GM12878 (cell line): ENCODE results near the gene AP2S1. TPM values are rescaled to one million over a fixed set of nuclear protein-coding genes. Genes with fewer than 3 reads are reported as not detected.

ENCODE experiments used
- ATAC-seq: fragments of 200-7000 bp; cut with Tn5 transposase; 3 replicates; pipeline ENCODE4 v1.9.1; 2020; ENCODE audit warnings: mild to moderate bottlenecking, moderate library complexity
- BruUV-seq: library from RNA; stranded (reverse); fragments of 400-500 nt; replicated peaks from 2 replicates; lab custom pipeline; 2021; lab: Mats Ljungman, UMichigan
- CTCF ChIA-PET: fragments of 300-600 bp; sonication (Branson Sonifier 250); formaldehyde crosslinking; extraction: SDS; loops from one replicate; lab custom pipeline; 2021; ENCODE audit warnings: inconsistent platforms; lab: Yijun Ruan, JAX
- POLR2A ChIA-PET: fragments of 350-600 bp; formaldehyde crosslinking; extraction: SDS; loops from one replicate; lab custom pipeline; 2021; ENCODE audit warnings: inconsistent platforms; lab: Charles Lee
- RAD21 ChIA-PET: fragments of 300-600 bp; sonication (Branson Sonifier 250); formaldehyde crosslinking; loops from one replicate; lab custom pipeline; 2023; ENCODE audit warnings: antibody characterized with exemption; ENCODE audit not compliant: unreplicated experiment; lab: Charles Lee
- SMC1A ChIA-PET: fragments of 300-600 bp; sonication (Branson Sonifier 250); formaldehyde crosslinking; loops from one replicate; lab custom pipeline; 2023; ENCODE audit not compliant: unreplicated experiment, uncharacterized antibody; lab: Charles Lee
- DNase-seq: peaks from one replicate; pipeline ENCODE4 v3.0.0-alpha.2; 2011; ENCODE audit warnings: low read depth, low spot score
- FAIRE-seq: peaks from 3 replicates; lab custom pipeline; 2011; peaks lifted over from hg19 to GRCh38; lab: Jason Lieb, UNC
- H2AFZ ChIP-seq: 2 replicates; pipeline ENCODE4 v1.6.0; 2011; ENCODE audit warnings: low read depth, low read length, control low read depth; ENCODE audit not compliant: control insufficient read depth
- H3K27ac ChIP-seq: 2 replicates; pipeline ENCODE4 v1.5.1; 2011; ENCODE audit warnings: control low read depth; ENCODE audit not compliant: control insufficient read depth, insufficient read depth
- H3K27me3 ChIP-seq, 2 experiments: replicated peaks in 1 of 2; 2 replicates each; pipeline versions ENCODE4 v1.6.0 to v1.6.1; 2011; ENCODE audit warnings: low read length in 1 of 2; ENCODE audit not compliant: control insufficient read depth in 2 of 2, insufficient read depth in 2 of 2
- H3K36me3 ChIP-seq, 2 experiments: 2 replicates each; pipeline ENCODE4 v1.5.1; 2011; ENCODE audit warnings: low read length in 1 of 2; ENCODE audit not compliant: control insufficient read depth in 2 of 2, insufficient read depth in 2 of 2
- H3K4me1 ChIP-seq: 2 replicates; pipeline ENCODE4 v1.6.1; 2011; ENCODE audit warnings: mild to moderate bottlenecking, low read length, moderate library complexity, mixed read lengths; ENCODE audit not compliant: control insufficient read depth, insufficient read depth
- H3K4me2 ChIP-seq: 2 replicates; pipeline ENCODE4 v1.6.0; 2011; ENCODE audit warnings: control low read depth; ENCODE audit not compliant: control insufficient read depth, insufficient read depth
- H3K4me3 ChIP-seq: fragments of 200-600 bp; sonication (generic); 2 replicates; pipeline ENCODE4 v1.5.1; 2016
- H3K79me2 ChIP-seq: 2 replicates; pipeline ENCODE4 v1.6.0; 2011; ENCODE audit warnings: low read length; ENCODE audit not compliant: control insufficient read depth, insufficient read depth
- H3K9ac ChIP-seq: 2 replicates; pipeline ENCODE4 v1.8.0; 2011; ENCODE audit warnings: low read length, control low read depth, mixed read lengths; ENCODE audit not compliant: control insufficient read depth, insufficient read depth
- H3K9me3 ChIP-seq: replicated peaks from 3 replicates; pipeline ENCODE4 v1.5.1; 2011; ENCODE audit warnings: mild to moderate bottlenecking, low read length; ENCODE audit not compliant: control insufficient read depth, insufficient read depth
- H4K20me1 ChIP-seq: 2 replicates; pipeline ENCODE4 v1.6.0; 2011; ENCODE audit not compliant: control insufficient read depth, insufficient read depth
- JUND ChIP-seq: IDR thresholded peaks from 2 replicates; pipeline ENCODE4 v1.6.1; 2012; ENCODE audit warnings: low read depth, mild to moderate bottlenecking, low read length, improper control_type of control experiment, moderate library complexity
- MEF2B ChIP-seq: fragments of 450-650 bp; IDR thresholded peaks from 2 replicates; pipeline ENCODE4 v1.6.1; 2018; ENCODE audit warnings: mild to moderate bottlenecking, moderate library complexity; ENCODE audit not compliant: partially characterized antibody, poor library complexity, severe bottlenecking
- MTA2 ChIP-seq: fragments of 450-650 bp; IDR thresholded peaks from 2 replicates; pipeline ENCODE4 v1.6.1; 2016; ENCODE audit warnings: low read depth, mild to moderate bottlenecking, moderate library complexity
- MYC ChIP-seq: IDR thresholded peaks from 2 replicates; pipeline ENCODE4 v1.6.1; 2011; ENCODE audit warnings: mild to moderate bottlenecking, low read length, moderate library complexity, inconsistent platforms; ENCODE audit not compliant: insufficient read depth, insufficient replicate concordance, insufficient read length, severe bottlenecking
- NFIC ChIP-seq: IDR thresholded peaks from 2 replicates; pipeline ENCODE4 v1.6.1; 2012; ENCODE audit warnings: low read depth, mild to moderate bottlenecking, inconsistent platforms, low read length, moderate library complexity
- NFXL1 ChIP-seq: fragments of 450-650 bp; IDR thresholded peaks from 2 replicates; pipeline ENCODE4 v1.6.1; 2017; ENCODE audit warnings: antibody characterized with exemption, mild to moderate bottlenecking, borderline replicate concordance
- NRF1 ChIP-seq: conservative IDR thresholded peaks from 2 replicates; pipeline ENCODE4 v1.6.1; 2011; ENCODE audit warnings: mild to moderate bottlenecking, low read depth, low read length, improper control_type of control experiment
- PAX8 ChIP-seq: fragments of 450-650 bp; IDR thresholded peaks from 2 replicates; pipeline ENCODE4 v1.6.1; 2017; ENCODE audit warnings: mild to moderate bottlenecking, moderate library complexity
- POLR2AphosphoS5 ChIP-seq: IDR thresholded peaks from 2 replicates; pipeline ENCODE4 v1.6.1; 2011; ENCODE audit warnings: mild to moderate bottlenecking, low read length, inconsistent platforms
- SRF ChIP-seq, 2 experiments: IDR thresholded peaks; 2 replicates each; pipeline ENCODE4 v1.6.1; 2011; ENCODE audit warnings: low read depth in 2 of 2, low read length in 2 of 2, mild to moderate bottlenecking in 1 of 2, moderate library complexity in 1 of 2
- WRNIP1 ChIP-seq: IDR thresholded peaks from 2 replicates; pipeline ENCODE4 v1.6.1; 2011; ENCODE audit warnings: low read depth, low read length, improper control_type of control experiment, borderline replicate concordance
- WGBS: methylation state at CpG from one replicate; pipeline ENCODE4 v1.1.6; 2016; ENCODE audit warnings: low lambda C conversion rate; ENCODE audit not compliant: insufficient replicate concordance, insufficient coverage; ENCODE audit errors: missing lambda C conversion rate; 5-methylcytosine and 5-hydroxymethylcytosine counted together
- in situ Hi-C: fragments of 300-500 bp; cut with MboI; formaldehyde crosslinking; loops from 9 replicates; pipeline ENCODE4 v1.14.3; 2018; ENCODE audit warnings: mixed read lengths
- intact Hi-C: fragments of 100-400 bp; cut with micrococcal nuclease; formaldehyde crosslinking; loops from one replicate; pipeline ENCODE4 v1.14.2; 2022; ENCODE audit not compliant: unreplicated experiment
- polyA plus RNA-seq, 11 experiments: library from polyadenylated mRNA; depleted of rRNA in 4 of 11; unstranded in 6 of 11; stranded (reverse) in 5 of 11; fragments of >200 nt; fragmentation: Nextera tagmentation in 4 of 11; fragmentation: Illumina TruSeq in 1 of 11; extraction: Ambion mirVana in 4 of 11; extraction: Trizol in 1 of 11; gene quantifications; 1 replicate in 1 of 11; 2 replicates in 10 of 11; pipeline versions ENCODE4 v1.2.1 to v1.2.3, GENCODE V29; 2011 to 2016; ENCODE audit warnings: inconsistent platforms in 2 of 11, missing spikeins in 2 of 11, low read depth in 1 of 11
- total RNA-seq, 4 experiments: library from RNA; depleted of rRNA in 3 of 4; stranded (reverse); fragments of >200 nt in 3 of 4; fragmentation: Illumina TruSeq in 1 of 4; extraction: Trizol in 1 of 4; gene quantifications; 2 replicates each; pipeline versions ENCODE4 v1.2.1 to v1.2.3, GENCODE V29; 2013 to 2021
- TF ChIP-seq, protein P1 (sequence below): fragments of 450-650 bp; formaldehyde crosslinking; IDR thresholded peaks from 2 replicates; pipeline ENCODE4 v1.5.0; 2022; ENCODE audit warnings: mild to moderate bottlenecking, missing genetic modification characterization
- TF ChIP-seq, protein P2 (sequence below): IDR thresholded peaks from 2 replicates; pipeline ENCODE4 v1.6.1; 2012; ENCODE audit warnings: low read depth, low read length, improper control_type of control experiment
- TF ChIP-seq, protein P3 (sequence below): fragments of 450-650 bp; IDR thresholded peaks from 2 replicates; pipeline ENCODE4 v1.6.1; 2018; ENCODE audit warnings: mild to moderate bottlenecking, low read depth, moderate library complexity; ENCODE audit not compliant: partially characterized antibody
- TF ChIP-seq, protein P4 (sequence below): fragments of 450-650 bp; IDR thresholded peaks from 2 replicates; pipeline ENCODE4 v1.6.1; 2017; ENCODE audit warnings: borderline replicate concordance

The AP2S1 gene
- total and polyA plus RNA-seq, 10 of the 15 experiments (the other 5 are each of a cell fraction or from before 2014, with no cell fraction given), result 10.8 to 239 (median 104) TPM

DNA sequence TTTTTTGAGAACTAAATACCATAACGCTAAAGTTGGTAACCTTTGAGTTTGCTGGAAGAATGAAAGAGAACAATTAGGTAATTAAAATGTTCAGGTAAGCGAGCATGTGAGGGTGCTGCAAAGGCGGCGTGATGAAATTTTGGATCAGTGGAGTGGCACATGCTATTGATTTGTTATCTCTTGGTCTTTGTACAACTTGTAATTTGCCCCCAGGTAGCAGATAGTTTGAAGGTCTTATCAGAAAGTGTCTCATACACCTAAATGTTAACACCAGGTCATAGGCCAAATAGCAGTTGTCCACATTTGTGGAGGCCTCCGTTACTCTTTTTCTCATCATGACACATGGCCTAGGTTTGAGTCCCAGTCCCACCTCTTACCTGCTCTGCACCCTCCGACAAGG lies 25.0 kb upstream of the AP2S1 start:
- H3K9me3 ChIP-seq, result no peaks in the 10 kb centered on the region; the same call in 2 of the 3 replicates
- ChIA-PET RAD21 (no interaction called here), SMC1A (no interaction called here), CTCF (interaction anchor here (1.7 kb wide), 1 partner anchor 20 kb away, joined by 4 read pairs; no protein-coding TSS in a partner anchor), POLR2A (no interaction called here)
- H4K20me1 ChIP-seq, result no peaks in the 10 kb centered on the region; the same call in 1 of the 2 replicates
- H3K4me1 ChIP-seq, result no peaks in the 10 kb centered on the region
- in situ Hi-C loops (no loop called here), intact Hi-C loops (no loop called here)
- no peak overlapping the region for H2AFZ ChIP-seq
- no peak overlapping the region for H3K27ac ChIP-seq
- DNase-seq (no peak), FAIRE-seq (no peak), ATAC-seq (no peak)
- H3K36me3 ChIP-seq, result peaks cover 0 to 6% of the 10 kb centered on the region in 2 experiments; a peak in 1 of 4 replicates
- TSS peak; percentile 48 for BruUV-seq
- WGBS, result over 99% methylated on average over 6 of the region's 6 CpGs
- no peak overlapping the region for H3K9ac ChIP-seq
- no peaks in the 10 kb centered on the region for H3K27me3 ChIP-seq
- no peak overlapping the region for H3K4me2 ChIP-seq
- H3K4me3 ChIP-seq, result no peak overlapping the region
- H3K79me2 ChIP-seq, result peaks cover 16% of the 10 kb centered on the region
- TF ChIP-seq PAX8 (no peak), NFIC (no peak), NFXL1 (no peak), POLR2AphosphoS5 (no peak), WRNIP1 (no peak), SRF (IDR thresholded peaks at IDR 0.05; ENCODE audit: low read depth in 2 of 2, low read length in 2 of 2) (no peak), JUND (no peak), MTA2 (no peak), MEF2B (no peak), MYC (no peak), NRF1 (no peak)
- TF ChIP-seq, protein P1, sequence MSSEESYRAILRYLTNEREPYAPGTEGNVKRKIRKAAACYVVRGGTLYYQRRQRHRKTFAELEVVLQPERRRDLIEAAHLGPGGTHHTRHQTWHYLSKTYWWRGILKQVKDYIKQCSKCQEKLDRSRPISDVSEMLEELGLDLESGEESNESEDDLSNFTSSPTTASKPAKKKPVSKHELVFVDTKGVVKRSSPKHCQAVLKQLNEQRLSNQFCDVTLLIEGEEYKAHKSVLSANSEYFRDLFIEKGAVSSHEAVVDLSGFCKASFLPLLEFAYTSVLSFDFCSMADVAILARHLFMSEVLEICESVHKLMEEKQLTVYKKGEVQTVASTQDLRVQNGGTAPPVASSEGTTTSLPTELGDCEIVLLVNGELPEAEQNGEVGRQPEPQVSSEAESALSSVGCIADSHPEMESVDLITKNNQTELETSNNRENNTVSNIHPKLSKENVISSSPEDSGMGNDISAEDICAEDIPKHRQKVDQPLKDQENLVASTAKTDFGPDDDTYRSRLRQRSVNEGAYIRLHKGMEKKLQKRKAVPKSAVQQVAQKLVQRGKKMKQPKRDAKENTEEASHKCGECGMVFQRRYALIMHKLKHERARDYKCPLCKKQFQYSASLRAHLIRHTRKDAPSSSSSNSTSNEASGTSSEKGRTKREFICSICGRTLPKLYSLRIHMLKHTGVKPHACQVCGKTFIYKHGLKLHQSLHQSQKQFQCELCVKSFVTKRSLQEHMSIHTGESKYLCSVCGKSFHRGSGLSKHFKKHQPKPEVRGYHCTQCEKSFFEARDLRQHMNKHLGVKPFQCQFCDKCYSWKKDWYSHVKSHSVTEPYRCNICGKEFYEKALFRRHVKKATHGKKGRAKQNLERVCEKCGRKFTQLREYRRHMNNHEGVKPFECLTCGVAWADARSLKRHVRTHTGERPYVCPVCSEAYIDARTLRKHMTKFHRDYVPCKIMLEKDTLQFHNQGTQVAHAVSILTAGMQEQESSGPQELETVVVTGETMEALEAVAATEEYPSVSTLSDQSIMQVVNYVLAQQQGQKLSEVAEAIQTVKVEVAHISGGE (CRISPR knock-in tag), result no peak
- TF ChIP-seq, protein P2, sequence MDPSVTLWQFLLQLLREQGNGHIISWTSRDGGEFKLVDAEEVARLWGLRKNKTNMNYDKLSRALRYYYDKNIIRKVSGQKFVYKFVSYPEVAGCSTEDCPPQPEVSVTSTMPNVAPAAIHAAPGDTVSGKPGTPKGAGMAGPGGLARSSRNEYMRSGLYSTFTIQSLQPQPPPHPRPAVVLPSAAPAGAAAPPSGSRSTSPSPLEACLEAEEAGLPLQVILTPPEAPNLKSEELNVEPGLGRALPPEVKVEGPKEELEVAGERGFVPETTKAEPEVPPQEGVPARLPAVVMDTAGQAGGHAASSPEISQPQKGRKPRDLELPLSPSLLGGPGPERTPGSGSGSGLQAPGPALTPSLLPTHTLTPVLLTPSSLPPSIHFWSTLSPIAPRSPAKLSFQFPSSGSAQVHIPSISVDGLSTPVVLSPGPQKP, result no peak
- TF ChIP-seq, protein P3, sequence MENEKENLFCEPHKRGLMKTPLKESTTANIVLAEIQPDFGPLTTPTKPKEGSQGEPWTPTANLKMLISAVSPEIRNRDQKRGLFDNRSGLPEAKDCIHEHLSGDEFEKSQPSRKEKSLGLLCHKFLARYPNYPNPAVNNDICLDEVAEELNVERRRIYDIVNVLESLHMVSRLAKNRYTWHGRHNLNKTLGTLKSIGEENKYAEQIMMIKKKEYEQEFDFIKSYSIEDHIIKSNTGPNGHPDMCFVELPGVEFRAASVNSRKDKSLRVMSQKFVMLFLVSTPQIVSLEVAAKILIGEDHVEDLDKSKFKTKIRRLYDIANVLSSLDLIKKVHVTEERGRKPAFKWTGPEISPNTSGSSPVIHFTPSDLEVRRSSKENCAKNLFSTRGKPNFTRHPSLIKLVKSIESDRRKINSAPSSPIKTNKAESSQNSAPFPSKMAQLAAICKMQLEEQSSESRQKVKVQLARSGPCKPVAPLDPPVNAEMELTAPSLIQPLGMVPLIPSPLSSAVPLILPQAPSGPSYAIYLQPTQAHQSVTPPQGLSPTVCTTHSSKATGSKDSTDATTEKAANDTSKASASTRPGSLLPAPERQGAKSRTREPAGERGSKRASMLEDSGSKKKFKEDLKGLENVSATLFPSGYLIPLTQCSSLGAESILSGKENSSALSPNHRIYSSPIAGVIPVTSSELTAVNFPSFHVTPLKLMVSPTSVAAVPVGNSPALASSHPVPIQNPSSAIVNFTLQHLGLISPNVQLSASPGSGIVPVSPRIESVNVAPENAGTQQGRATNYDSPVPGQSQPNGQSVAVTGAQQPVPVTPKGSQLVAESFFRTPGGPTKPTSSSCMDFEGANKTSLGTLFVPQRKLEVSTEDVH, result no peak
- TF ChIP-seq, protein P4, sequence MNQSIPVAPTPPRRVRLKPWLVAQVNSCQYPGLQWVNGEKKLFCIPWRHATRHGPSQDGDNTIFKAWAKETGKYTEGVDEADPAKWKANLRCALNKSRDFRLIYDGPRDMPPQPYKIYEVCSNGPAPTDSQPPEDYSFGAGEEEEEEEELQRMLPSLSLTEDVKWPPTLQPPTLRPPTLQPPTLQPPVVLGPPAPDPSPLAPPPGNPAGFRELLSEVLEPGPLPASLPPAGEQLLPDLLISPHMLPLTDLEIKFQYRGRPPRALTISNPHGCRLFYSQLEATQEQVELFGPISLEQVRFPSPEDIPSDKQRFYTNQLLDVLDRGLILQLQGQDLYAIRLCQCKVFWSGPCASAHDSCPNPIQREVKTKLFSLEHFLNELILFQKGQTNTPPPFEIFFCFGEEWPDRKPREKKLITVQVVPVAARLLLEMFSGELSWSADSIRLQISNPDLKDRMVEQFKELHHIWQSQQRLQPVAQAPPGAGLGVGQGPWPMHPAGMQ, result no peak
